Muscle layer of duodenum (tissue), 2 donors: Measurements from ENCODE around the gene ABHD16A.

Experiments
- H3K27ac ChIP-seq: one replicate; pipeline ENCODE4 v1.7.0; 2013; ENCODE audit warnings: mild to moderate bottlenecking, low read length
- H3K27me3 ChIP-seq: one replicate; pipeline ENCODE4 v1.7.0; 2013; ENCODE audit warnings: low read depth, mild to moderate bottlenecking, control low read depth, low read length
- H3K36me3 ChIP-seq, 2 donors: one replicate each; pipeline ENCODE4 v1.7.0; 2013; ENCODE audit warnings: low read length in 2 of 2, control low read depth in 1 of 2, mild to moderate bottlenecking in 1 of 2; ENCODE audit not compliant: insufficient read depth in 2 of 2, control insufficient read depth in 1 of 2
- H3K4me1 ChIP-seq, 2 donors: one replicate each; pipeline ENCODE4 v1.7.0; 2013; ENCODE audit warnings: low read length in 2 of 2, mild to moderate bottlenecking in 2 of 2, control low read depth in 1 of 2, moderate library complexity in 1 of 2; ENCODE audit not compliant: insufficient read depth in 2 of 2, control insufficient read depth in 1 of 2
- H3K4me3 ChIP-seq, 2 donors: one replicate each; pipeline ENCODE4 v1.7.0; 2013; ENCODE audit warnings: low read length in 2 of 2, low read depth in 1 of 2, mild to moderate bottlenecking in 1 of 2
- H3K9me3 ChIP-seq, 2 donors: one replicate each; pipeline ENCODE4 v1.7.0; 2013; ENCODE audit warnings: low read length in 2 of 2, control low read depth in 1 of 2, mild to moderate bottlenecking in 1 of 2; ENCODE audit not compliant: control insufficient read depth in 1 of 2
- donor health status: healthy.

The ABHD16A gene

DNA sequence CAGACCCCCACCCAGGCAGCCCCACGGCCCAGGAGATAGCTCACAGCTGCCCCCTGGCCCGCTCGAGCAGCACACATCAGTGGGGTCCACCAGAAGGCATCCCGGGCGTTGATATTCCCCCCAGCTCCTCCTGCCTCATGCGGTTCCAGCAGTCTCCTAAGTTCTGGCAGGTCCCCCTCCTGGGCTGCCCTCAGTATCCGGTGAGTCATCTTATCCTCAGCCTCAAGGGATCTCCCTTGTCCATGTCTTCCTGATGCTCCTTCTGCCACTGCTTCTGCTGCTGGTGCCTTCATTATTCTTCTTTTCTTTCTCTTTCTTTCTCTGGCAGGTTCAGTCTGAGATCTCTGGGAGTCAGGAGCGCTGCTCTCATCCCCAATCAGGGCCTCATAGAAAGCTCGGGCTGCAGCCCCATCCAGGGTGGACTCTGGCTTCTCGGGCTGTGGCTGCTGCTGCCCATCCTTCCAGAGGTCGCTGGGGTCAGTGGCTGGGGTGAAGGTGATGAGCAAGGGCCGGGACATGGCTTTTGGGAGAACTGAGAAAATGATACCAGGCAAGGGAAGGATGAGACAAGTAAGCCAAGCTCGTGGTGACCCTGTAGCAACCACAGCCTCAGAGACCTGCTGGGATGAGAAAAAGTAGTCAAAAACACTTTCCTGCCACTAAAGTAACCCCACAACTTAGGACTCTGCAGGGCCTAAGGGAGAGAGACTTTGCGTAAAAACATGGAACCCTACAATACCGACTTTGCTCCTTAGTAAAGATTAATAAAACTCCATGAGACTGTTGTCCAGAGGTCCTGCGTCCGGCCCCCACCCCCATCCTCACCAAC, 38.9 kb downstream of the ABHD16A start:
- Histone ChIP-seq H3K36me3 (peaks cover 25 to 41% of the 10 kb centered on the region in 2 donors), H3K4me1 (peaks cover 12 to 53% of the 10 kb centered on the region in 2 donors), H3K4me3 (peak overlapping the region; percentile 83 to 94), H3K27ac (peak overlapping the region; percentile 98), H3K27me3 (no peaks in the 10 kb centered on the region), H3K9me3 (no peaks in the 10 kb centered on the region)

DNA sequence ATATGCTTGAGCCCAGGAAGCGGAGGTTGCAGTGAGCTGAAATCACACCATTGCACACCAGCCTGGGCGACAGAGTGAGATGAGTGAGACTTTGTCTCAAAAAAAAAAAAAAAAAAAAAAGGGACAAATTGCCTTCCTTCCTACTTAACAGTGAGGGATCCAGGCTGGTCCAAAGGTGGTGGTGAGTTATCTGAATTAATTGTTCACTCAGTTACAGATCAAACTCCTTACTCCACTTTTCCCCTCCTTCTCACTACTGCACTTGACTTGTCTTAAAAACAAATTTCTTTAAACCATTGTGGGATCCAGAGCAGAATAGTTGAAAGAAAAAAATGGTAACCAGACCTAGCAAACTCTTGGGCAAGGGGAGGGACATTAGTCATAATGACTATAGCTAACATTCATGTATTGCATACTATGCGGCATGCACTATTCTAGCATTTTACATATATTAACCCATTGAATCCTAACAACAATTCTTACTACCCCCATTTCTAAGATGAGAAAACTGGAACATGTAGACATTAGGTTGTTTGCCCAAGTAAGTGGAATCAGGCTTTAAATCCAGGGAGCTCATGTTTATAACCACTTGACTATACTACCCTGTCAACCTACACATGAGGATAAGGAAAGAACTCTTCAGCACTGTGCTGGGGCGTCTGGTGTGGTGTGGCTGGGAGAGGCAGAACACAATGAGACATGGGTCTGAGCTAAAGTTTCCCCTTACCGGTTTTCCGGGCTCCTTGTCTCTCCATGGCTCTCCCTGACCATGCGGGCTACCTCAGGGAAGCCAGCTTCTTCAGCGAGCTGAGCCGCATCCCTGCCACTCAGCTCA, 39.8 kb downstream of the ABHD16A start:
- Histone ChIP-seq H3K4me3 (peak overlapping the region; percentile 83 to 94), H3K27ac (peak overlapping the region; percentile 98), H3K9me3 (no peaks in the 10 kb centered on the region), H3K27me3 (no peaks in the 10 kb centered on the region), H3K36me3 (peaks cover 17 to 33% of the 10 kb centered on the region in 2 donors), H3K4me1 (peaks cover 19 to 61% of the 10 kb centered on the region in 2 donors)

DNA sequence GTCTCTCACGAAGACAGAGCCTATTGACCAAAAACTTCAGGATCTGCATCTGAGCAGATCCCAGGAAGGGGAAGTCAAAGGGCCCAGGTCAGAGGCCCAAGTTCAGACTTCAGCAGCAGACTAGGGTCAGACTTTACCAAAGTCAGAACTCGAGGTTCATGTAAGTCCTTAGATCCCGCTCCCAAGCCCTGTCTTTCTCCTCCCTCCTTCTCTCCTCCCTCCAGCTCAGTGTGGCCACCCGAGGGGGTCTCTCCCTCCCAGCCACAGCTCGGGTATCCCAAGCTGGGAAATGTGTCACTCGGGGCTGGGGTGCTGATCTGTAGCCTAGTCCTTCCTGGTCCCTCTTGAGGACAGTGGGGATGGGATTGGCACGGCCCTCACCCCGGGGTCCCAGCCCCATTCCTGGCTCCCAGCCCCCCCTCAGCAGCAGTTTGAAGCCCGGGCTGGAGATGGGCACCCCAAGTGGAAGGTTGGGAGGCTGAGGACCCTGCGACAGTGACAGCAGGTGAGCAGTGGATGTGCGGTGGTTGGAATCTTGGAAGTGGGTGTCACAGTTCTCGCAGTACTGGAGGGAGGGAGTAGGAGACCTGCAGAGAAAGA, 40.9 kb downstream of the ABHD16A start:
- Histone ChIP-seq H3K4me1 (peaks cover 28 to 64% of the 10 kb centered on the region in 2 donors), H3K9me3 (no peaks in the 10 kb centered on the region), H3K4me3 (no peak overlapping the region), H3K27me3 (no peaks in the 10 kb centered on the region), H3K27ac (peak overlapping the region; percentile 4), H3K36me3 (peaks cover 14 to 29% of the 10 kb centered on the region in 2 donors)

DNA sequence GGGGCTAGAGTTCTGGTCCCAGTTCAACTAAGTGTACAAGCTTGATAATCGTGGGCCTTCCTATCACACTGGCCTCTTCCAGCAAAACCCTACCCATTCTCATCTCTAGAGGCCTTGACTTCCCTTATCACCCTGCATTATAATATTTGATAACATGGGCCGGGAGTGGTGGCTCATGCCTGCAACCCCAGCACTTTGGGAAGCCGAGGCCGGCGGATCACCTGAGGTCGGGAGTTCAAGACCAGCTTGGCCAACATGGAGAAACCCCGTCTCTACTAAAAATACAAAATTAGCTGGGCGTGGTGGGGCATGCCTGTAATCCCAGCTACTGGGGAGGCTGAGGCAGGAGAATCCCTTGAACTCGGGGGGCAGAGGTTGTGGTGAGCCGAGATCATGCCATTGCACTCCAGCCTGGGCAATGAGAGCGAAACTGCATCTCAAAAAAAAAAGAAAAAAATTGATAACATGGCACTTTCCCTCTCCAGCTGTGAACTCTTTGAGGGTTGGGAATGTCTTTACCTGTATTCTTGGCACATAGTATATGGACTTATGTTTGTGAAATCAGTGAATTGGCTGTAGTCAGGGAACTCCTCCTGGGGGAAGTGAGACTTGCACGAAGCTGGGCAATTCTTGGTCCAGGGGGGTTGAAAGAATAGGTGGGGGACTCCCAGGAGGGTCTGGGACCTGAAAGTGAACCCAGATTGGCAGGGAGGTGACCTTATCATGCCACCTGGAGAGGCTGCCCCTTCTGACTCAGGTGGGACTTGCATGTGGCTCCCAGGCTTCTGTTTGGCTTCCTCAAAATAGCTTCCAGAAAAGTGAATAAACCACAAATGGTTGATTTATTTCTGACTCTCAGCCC, 41.6 kb downstream of the ABHD16A start:
- Histone ChIP-seq H3K4me3 (peak overlapping the region; percentile 83 to 99), H3K4me1 (peaks cover 28 to 57% of the 10 kb centered on the region in 2 donors)

DNA sequence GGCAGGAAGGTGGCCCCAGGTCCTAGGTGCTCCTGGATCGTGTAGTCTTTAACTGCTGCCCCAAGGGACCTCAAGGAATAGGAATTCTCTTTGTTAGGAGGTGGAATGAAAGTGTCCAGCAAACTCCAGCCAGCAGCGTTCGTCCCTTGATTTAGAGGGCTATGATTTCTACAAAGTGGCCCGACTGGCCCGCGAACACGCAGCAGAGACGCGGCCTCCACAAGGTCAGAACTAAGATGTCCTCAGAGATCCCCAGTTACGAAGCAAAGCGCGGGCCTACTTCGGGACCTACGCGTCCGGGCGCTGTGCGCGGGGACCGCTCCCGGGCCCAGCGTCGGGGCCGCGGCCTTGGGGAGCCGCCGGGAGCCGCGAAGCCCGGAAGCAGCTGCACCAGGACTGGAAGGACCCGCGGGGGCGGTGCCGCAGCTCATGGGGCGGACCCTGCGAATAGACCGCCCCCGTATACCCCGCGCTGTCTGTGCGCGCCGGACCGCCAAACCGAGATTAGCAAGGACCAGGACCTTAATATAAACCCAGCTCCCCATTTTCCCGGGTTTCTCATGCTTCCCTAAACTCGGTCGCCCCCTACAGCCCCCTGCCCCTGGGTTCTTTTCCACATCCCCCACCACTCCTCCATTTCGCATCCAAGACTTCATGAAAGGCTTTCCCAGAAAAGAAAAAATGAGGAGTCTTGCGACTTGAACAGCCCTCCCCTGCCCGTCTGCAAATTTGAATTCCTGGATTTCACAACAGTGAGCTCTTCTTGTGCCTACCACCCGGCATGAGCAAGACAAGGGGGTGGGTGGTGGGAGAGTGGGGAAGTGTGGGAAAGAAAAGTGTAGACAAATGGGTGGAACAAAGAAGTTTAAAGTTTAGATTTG, 42.5 kb downstream of the ABHD16A start, which contains the start of gene C6orf47:
Gene C6orf47 (minus strand): TSS at position 398 of the 881 bp plus-strand sequence. CDS start 831 bp downstream, outside the sequence.
- Histone ChIP-seq H3K27me3 (no peaks in the 10 kb centered on the region), H3K27ac (peak within 1 kb of the TSS; percentile 98), H3K4me3 (peak within 1 kb of the TSS; percentile 83 to 99), H3K4me1 (peaks cover 28 to 55% of the 10 kb centered on the region in 2 donors), H3K9me3 (no peaks in the 10 kb centered on the region), H3K36me3 (peaks cover 16 to 35% of the 10 kb centered on the region in 2 donors)

More for the DNA sequence above, 41.6 kb downstream of the ABHD16A start:
- Histone ChIP-seq H3K27me3 (no peaks in the 10 kb centered on the region), H3K27ac (peak overlapping the region; percentile 98), H3K9me3 (no peaks in the 10 kb centered on the region), H3K36me3 (peaks cover 16 to 27% of the 10 kb centered on the region in 2 donors)

DNA sequence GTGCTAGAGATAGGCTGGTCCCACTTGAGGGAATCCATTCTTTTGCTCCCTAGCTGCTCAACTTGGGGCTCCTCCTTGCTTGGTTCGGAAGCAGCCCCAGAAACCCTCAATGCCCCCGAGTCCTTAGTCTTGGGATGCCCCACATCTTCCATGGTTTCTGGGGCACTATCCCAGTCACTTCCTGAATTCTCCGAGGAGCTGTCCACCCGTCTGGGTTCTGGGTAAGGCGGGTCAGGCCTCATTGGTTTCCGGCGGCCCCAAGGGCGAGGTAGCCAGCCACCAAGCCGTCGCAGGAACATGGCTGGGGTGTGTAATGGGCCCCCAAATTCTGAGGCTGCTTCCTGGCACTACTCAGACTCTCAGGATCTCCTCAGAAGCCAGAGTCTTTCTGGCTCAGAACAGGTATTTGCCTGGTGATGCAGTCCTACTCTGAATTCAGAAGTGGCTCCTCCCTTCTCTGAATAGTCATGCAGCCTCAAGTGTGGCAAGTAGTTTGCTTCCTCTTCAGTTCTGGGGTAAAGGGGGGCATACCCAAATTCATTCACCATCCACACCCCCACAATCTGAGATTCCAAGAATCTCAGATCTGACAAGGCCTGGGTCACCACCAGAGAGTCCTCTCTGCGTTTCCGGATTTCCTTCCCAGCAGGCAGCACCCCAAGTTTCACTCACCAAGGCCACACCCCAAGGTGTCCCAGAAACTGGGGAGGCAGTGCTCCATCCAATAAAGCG, 43.3 kb downstream of the ABHD16A start:
- Histone ChIP-seq H3K4me1 (peaks cover 28 to 55% of the 10 kb centered on the region in 2 donors), H3K27me3 (no peaks in the 10 kb centered on the region), H3K4me3 (peak overlapping the region; percentile 83 to 99), H3K9me3 (no peaks in the 10 kb centered on the region), H3K27ac (peak overlapping the region; percentile 98), H3K36me3 (peaks cover 16 to 34% of the 10 kb centered on the region in 2 donors)

DNA sequence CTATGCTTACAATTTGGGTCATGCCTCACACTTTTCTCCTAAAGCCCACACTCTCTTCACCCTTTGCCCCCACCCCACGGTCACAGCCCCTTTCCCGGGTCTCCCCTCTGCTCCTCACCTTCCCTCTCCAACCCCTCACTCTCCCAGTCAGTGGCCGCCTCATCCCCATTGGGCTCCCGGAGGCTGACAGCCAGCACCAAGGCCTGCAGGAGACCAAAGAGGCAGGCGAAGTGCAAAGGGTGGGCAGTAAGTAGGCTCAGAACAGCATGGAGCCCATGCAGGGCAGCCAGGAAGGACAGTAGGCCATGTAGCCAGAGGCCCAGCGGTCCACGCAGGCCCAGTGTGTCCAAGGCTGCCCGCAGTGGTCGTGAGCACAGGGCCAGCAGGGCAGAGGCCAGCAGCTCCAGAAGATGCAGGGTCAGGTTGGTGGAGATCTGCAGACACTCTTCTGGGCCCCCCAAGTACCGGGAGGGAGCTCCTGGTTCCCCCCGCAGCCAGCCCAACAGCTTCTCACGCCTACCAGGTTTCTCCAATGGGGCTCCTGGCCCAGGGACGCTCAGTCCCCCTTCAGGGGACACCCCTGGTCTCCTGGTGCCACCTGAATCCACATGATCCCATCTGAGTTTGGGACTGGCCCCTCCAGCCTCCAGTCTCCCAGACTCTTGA, 44.0 kb downstream of the ABHD16A start:
- Histone ChIP-seq H3K27me3 (no peaks in the 10 kb centered on the region), H3K4me1 (peaks cover 25 to 53% of the 10 kb centered on the region in 2 donors), H3K4me3 (peak overlapping the region; percentile 83 to 99), H3K36me3 (peaks cover 16 to 34% of the 10 kb centered on the region in 2 donors), H3K9me3 (no peaks in the 10 kb centered on the region), H3K27ac (peak overlapping the region; percentile 98)

DNA sequence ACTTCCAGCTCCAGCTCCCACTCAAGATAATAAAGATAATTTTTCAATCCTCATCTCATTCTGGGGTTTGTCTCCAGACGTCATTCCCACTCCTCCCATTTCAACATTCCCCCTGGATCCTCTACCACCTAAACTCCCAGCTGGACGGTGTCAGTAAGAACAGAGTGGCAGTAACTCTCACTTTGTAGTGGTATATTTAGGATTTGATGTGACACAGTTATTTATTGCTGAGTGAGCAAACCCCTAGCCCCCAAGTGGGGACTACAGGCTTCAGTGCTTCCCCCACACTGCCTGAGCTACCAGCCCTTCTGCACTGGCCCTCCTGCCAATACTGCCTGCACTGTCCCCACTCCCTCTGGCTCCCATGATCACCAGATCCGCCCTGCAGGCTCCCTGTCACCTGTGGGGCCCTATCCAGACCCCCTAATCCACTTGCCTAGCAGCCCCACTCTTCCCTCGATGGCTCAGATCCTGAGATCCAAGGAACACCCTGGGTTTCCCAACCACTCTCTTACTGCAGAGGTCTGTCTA, 44.9 kb downstream of the ABHD16A start:
- Histone ChIP-seq H3K9me3 (no peaks in the 10 kb centered on the region), H3K27ac (no peak overlapping the region), H3K27me3 (no peaks in the 10 kb centered on the region), H3K4me3 (peak overlapping the region in 1 of 2 donors; percentile 83), H3K4me1 (peaks cover 22 to 52% of the 10 kb centered on the region in 2 donors), H3K36me3 (peaks cover 16 to 34% of the 10 kb centered on the region in 2 donors)
